ENCODE results near the gene TSPAN14.
"Not testable (repeated sequence)": the region's sequence is repeated elsewhere in the genome, so short reads cannot be mapped to it uniquely, and the experiment has no call there.

The TSPAN14 gene

GRCh38 chr10:80468002-80468401 is 13.9 kb downstream of the TSPAN14 start:
- DNase-seq (ENCODE audit: low read depth, low spot score): no peak

- no peak for DNase-seq (ENCODE audit: low read depth, low spot score)
Observed at GRCh38 chr10:80468806-80469421, 14.8 kb downstream of the TSPAN14 start.

GRCh38 chr10:80470266-80470665 is 16.2 kb downstream of the TSPAN14 start:
- no peak for DNase-seq (ENCODE audit: low read depth, low spot score)

GRCh38 chr10:80471001-80471400 is 16.9 kb downstream of the TSPAN14 start:
- DNase-seq (ENCODE audit: low read depth, low spot score): no peak

DNA sequence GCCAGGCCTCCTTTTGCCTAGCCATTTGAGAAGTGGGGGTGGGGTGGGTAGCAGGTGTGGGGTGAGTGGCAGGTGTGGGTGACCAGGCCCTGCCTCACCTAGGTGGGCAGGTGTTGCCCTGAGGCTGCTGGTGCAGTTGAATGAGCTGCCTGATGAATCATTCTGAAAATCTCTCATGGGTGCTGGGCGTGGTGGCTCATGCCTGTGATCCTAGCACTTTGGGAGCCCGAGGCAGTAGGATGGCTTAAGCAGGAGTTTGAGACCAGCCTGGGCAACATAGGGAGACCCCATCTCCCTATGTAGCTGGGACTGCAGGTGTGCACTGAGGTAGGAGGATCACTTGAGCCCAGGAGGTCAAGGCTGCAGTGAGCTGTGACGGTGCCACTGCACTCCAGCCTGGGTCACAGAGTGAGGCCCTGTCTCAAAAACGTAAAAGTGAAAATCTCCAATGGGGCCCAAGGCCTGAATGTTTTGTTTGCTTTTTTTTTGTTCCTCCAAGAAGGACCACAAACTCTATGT is 17.7 kb downstream of the TSPAN14 start:
- no peak for DNase-seq (ENCODE audit: low read depth, low spot score)

DNA sequence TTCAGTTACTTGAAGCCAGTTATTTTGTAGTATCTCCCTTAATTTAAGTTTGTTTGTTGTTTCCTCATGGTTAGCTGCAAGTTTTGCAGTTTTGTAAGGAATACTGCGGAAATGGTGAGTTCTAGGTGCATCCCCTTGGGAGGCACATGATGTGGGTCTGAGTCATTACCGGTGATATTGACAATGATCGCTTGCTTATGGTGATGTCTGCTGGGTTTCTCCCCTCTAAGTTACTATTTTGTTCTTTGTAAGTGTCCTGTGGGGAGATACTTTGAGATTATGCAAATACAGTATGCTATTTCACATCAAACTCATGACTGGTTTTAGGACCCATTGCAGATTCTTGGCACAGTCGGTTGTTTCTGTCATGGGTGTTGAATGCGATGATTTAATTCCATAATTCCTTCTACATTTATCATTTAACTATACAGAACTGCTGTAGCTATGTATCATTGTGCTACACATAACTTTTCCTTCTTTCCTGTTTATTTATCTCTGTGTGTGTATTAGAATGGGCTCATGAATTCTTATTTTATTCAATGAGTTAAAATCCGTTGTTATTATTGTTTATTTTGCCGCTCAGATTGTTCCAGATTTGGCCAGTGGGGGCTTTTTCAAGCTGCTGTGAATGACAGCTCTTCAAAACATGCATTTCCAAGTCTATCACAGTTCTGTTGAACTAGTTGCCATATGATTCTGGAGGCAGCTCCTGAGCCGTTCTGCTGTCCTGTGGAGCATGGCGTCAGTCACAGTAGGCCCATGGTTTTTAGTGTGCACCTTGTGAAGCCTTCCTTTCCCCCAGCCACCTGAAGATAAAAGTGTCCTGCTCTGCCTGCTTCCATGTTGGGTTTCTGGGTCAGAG is 18.4 kb downstream of the TSPAN14 start:
- peak; percentile 38 for DNase-seq (ENCODE audit: low read depth, low spot score)

DNA sequence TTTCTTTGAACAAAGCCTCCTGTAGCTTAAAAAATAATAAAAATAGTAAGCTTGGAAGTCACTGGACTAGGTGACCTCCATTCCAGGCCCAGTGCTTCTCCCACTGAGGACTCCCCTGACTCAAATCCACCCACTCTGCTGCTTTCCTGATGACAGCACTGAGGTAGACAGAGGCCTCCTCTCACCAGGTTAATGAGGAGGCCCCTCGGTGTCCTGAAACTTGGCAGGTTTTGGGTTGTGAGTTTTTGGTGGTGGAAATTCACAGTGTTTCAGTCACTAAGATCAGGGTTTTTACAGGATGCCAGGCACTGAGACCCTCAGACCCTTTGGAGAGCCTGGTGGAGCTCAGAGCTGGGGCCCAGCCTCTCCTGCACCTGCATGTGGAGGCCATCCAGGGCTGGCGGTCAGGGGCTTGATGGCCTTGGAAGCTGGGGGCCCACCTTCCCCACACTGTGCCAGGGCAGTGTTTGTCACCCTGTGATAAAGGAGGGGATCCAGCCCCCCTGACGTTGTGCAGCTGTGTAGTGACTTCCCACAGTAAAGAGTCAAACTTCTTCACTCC is 19.1 kb downstream of the TSPAN14 start:
- DNase-seq (ENCODE audit: low read depth, low spot score): no peak

DNA sequence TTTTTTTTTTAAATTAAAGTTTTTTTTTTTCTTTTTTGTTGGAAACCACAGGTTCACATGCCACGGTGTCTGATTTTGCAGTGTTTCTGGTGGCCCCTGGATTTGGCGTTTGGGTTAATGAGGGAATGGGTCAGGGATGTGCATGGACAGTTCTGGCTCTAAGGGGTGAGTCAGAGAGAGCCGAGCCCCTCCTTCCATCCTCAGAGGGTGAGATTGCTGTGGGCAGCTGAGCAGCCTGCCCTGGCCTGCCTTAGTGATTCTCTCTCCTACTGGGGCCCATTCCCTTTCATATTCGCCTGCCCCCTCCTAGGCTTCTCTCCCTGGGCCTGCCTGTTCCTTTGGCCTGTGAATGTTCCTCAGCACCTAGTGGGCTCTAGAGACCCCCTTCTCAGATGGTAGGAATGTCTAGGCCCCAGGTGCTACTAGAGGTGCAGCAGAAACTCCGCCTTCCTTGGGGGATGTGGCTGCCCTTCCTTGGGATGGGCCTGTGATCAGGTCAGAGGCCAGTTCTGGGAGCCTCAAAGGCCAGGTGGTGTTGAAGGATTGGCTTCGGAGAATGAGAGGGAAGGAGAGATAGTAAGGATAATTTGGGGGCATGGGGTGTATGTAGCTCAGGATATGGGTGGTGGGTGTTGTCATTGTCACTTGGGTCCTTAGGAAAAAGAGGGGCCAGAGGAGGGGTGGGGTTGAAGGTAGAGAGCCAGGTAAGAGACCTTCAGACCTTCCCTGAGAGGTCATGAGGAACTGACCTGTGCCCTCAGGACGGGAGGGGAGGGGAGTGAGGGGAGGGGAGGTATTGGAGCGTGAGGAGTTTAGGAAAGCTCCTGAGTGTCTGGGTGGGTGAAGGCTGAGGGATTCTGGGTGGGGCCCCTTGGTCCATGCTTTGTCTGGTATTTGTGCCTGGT is 19.8 kb downstream of the TSPAN14 start:
- no peak for DNase-seq (ENCODE audit: low read depth, low spot score)

DNA sequence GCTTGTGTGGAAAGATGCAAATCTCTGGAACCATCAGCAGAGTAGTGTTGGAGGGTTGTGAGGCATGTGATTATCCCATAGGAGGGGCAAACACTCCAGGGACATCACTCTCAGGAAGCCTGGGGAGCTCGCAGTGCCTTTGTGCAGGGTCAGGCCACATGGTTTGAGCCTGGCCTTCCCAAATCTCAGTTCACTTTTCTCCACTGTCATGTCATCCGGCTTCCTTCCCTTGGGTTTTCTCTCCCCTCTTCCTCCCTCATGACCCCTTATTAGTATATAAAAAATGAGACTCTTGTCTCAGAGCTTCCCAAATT is 20.4 kb downstream of the TSPAN14 start:
- DNase-seq (ENCODE audit: low read depth, low spot score): no peak

GRCh38 chr10:80474941-80475340 is 20.8 kb downstream of the TSPAN14 start:
- DNase-seq (ENCODE audit: low read depth, low spot score): no peak

DNA sequence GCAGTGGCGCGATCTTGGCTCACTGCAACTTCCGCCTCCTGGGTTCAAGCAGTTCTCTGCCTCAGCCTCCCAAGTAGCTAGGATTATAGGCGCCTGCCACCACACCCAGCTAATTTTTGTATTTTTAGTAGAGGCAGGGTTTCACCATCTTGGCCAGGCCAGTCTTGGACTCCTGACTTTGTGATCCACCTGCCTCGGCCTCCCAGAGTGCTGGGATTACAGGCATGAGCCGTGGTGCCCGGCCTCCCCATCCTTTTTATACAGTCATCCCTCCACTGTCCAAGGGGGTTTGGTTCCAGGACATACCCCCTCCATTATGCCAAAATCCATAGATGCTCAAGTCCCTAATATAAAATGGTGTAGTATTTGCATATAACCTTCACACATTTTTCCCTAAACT is 21.5 kb downstream of the TSPAN14 start:
- not testable (repeated sequence) for DNase-seq (ENCODE audit: low read depth, low spot score)

DNA sequence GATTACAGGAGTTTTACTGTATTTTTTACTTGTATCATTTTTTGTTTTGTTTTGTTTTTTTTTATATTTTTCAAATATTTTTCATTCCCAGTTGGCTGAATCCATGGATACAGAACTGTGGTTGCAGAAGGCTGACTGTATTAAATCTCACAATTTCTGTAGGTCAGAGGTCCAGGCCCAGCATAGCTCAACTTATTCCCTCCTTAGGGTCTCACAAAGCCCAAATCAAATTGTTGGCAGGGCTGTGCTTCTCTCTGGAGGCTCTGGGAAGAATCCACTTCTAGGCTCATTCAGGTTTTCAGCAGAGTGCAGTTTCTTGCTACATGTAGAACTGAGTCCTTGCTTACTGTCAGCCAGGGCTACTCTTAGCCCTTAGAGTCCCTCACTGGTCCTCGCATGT is 22.6 kb downstream of the TSPAN14 start:
- DNase-seq (ENCODE audit: low read depth, low spot score): no peak

- peak; percentile 64 for DNase-seq (ENCODE audit: low read depth, low spot score)
Observed at GRCh38 chr10:80477813-80478212, 23.7 kb downstream of the TSPAN14 start.

GRCh38 chr10:80480373-80480772 is 26.3 kb downstream of the TSPAN14 start:
- not testable (repeated sequence) for DNase-seq (ENCODE audit: low read depth, low spot score)

DNA sequence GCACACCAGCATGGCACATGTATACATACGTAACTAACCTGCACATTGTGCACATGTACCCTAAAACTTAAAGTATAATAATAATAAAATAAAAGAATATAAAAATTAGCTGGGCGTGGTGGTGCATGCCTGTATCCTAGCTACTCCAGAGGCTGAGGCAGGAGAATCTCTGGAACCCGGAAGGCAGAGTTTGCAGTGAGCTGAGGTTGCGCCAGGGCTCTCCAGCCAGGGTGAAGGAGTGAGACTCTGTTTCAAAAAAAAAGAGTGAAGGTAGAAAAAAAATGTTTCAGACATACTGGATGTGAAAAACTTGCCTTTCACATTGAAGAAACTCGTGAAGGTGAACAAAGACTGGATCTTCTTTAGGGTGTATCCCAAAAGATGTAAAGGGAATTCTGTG is 26.7 kb downstream of the TSPAN14 start:
- DNase-seq (ENCODE audit: low read depth, low spot score): no peak

- DNase-seq (ENCODE audit: low read depth, low spot score): no peak
Observed at GRCh38 chr10:80484243-80484642, 30.1 kb downstream of the TSPAN14 start.

DNA sequence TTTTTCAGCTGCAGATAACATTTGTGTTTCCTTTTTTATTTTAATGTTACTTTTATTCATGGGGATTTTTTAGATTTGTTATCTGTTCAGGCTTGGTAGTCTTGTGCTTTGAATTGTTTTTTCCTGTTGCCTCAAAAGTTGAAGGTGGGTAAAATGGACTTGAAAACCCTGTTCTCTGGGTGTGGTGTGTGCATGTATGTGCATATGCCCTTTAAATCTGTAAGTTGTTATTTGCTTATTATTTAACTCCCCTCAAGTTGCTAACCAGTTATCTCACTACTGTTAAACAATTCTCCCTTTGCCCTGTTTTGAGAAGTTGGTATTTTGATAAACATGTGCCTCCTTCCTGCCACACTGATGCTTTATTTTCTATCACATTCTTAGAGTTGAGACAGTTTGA is 30.6 kb downstream of the TSPAN14 start:
- DNase-seq (ENCODE audit: low read depth, low spot score): no peak

DNA sequence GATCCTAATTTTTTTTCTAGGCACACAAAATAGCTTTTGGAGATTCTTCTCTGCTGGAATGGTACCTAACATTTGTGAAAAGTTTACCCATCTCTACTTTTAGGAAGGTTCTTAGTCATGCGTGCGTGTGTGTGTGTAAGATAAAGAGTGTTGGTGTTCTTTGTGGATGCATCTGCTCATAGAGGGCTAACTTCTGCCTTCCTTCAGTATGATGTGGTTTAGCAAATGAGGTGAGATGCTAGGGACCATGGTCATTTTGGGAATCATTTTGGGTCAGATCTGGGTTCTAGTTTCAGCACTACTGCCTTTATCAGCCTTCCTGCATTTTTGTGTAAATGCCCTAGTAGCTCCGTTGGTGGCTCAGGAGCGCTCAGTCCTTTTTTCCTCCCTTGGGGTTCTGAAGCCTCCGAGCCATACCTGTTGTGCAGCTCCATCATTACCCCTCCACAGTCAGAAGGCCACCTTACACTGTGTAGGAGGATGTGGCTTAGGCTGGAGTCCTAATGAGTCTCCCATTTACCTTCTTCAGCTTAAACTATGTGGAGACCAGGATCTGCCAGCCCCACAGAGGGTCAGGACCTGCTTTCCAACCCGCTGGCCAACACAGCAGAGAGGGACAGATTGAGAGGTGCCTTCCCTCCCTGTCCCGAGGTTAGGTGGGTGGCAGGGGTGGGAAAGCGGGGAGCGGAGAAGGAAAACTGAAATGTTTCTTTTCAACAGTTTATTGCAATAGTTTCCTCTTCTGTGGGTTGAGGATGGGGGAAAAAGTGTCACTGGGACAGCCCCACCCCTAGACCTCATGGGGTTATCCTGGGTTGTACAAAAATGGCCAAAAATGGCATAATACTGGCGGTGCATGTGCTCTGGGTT is 31.2 kb downstream of the TSPAN14 start:
- DNase-seq (ENCODE audit: low read depth, low spot score): no peak

- no peak for DNase-seq (ENCODE audit: low read depth, low spot score)
Observed at GRCh38 chr10:80485946-80486764, 32.0 kb downstream of the TSPAN14 start.
